CD14-positive monocyte (primary cell): Measurements from ENCODE around the gene THSD7A. TPM values are rescaled to one million over a fixed set of nuclear protein-coding genes. Genes with fewer than 3 reads are reported as not detected.

Source experiments
- DNase-seq, 3 donors: peaks; one replicate each; pipeline ENCODE4 v3.0.0-alpha.2; 2011 to 2022
- H2AFZ ChIP-seq: 2 replicates; pipeline ENCODE4 v1.6.0; 2012; ENCODE audit warnings: mild to moderate bottlenecking, low read depth, low read length, inconsistent platforms; ENCODE audit not compliant: insufficient read depth, poor library complexity, severe bottlenecking
- H3K27ac ChIP-seq, 2 donors: 1 replicate in 1 of 2; 2 replicates in 1 of 2; pipeline ENCODE4 v1.5.1; 2012 to 2013; ENCODE audit warnings: low read length in 2 of 2, control low read depth in 1 of 2, inconsistent platforms in 1 of 2, low read depth in 1 of 2, mild to moderate bottlenecking in 1 of 2
- H3K27me3 ChIP-seq, 2 donors: one replicate each; pipeline versions ENCODE4 v1.6.0 to v1.6.1; 2011 to 2013; ENCODE audit warnings: low read length in 2 of 2; ENCODE audit not compliant: control insufficient read depth in 2 of 2, insufficient read depth in 2 of 2
- H3K36me3 ChIP-seq, 2 donors: replicated peaks in 1 of 2; 1 replicate in 1 of 2; 2 replicates in 1 of 2; pipeline versions ENCODE4 v1.5.1 to v1.6.1; 2012 to 2013; ENCODE audit warnings: low read length in 2 of 2, control low read depth in 1 of 2, inconsistent platforms in 1 of 2, mild to moderate bottlenecking in 1 of 2; ENCODE audit not compliant: insufficient read depth in 2 of 2, control insufficient read depth in 1 of 2
- H3K4me1 ChIP-seq, 2 donors: 1 replicate in 1 of 2; 2 replicates in 1 of 2; pipeline versions ENCODE4 v1.5.1 to v1.6.1; 2012 to 2013; ENCODE audit warnings: low read length in 2 of 2, control low read depth in 1 of 2, inconsistent platforms in 1 of 2, mild to moderate bottlenecking in 1 of 2, moderate library complexity in 1 of 2; ENCODE audit not compliant: insufficient read depth in 2 of 2, control insufficient read depth in 1 of 2
- H3K4me2 ChIP-seq: replicated peaks from 2 replicates; pipeline ENCODE3; 2012; ENCODE audit warnings: low read length, moderate library complexity, mild to moderate bottlenecking; ENCODE audit not compliant: poor library complexity, severe bottlenecking; ENCODE audit errors: extremely low read depth
- H3K4me3 ChIP-seq, 3 experiments: fragments of 200-600 bp in 1 of 3; sonication (generic) in 1 of 3; replicated peaks in 1 of 3; 1 replicate in 2 of 3; 2 replicates in 1 of 3; pipeline ENCODE4 v1.5.1; 2011 to 2013; ENCODE audit warnings: low read length in 3 of 3, mild to moderate bottlenecking in 3 of 3, control low read depth in 2 of 3, low read depth in 2 of 3, inconsistent platforms in 1 of 3, moderate library complexity in 1 of 3
- H3K79me2 ChIP-seq: 2 replicates; pipeline ENCODE4 v1.6.0; 2012; ENCODE audit warnings: mild to moderate bottlenecking, control low read depth, inconsistent platforms, low read length, moderate library complexity; ENCODE audit not compliant: insufficient read depth
- H3K9ac ChIP-seq: 2 replicates; pipeline ENCODE4 v1.6.0; 2017; ENCODE audit warnings: low read length, mild to moderate bottlenecking; ENCODE audit not compliant: insufficient read depth, poor library complexity, severe bottlenecking
- H3K9me3 ChIP-seq, 2 donors: replicated peaks in 1 of 2; 1 replicate in 1 of 2; 2 replicates in 1 of 2; pipeline versions ENCODE4 v1.5.1 to v1.6.1; 2012 to 2013; ENCODE audit warnings: low read length in 2 of 2, control low read depth in 1 of 2; ENCODE audit not compliant: control insufficient read depth in 1 of 2, insufficient read depth in 1 of 2
- H4K20me1 ChIP-seq: 2 replicates; pipeline ENCODE4 v1.6.0; 2012; ENCODE audit warnings: mild to moderate bottlenecking, low read length, control low read depth, moderate library complexity; ENCODE audit not compliant: insufficient read depth
- H3K27ac Mint-ChIP-seq, 7 donors: one replicate each; pipeline ENCODE4 v1.8.0; 2020; ENCODE audit warnings: mild to moderate bottlenecking in 7 of 7, mixed read lengths in 7 of 7, moderate library complexity in 6 of 7, inconsistent platforms in 2 of 7
- H3K27me3 Mint-ChIP-seq, 3 donors: one replicate each; pipeline ENCODE4 v1.8.0; 2021 to 2022; ENCODE audit warnings: low read depth in 3 of 3, mild to moderate bottlenecking in 3 of 3, mixed read lengths in 3 of 3, moderate library complexity in 3 of 3, inconsistent platforms in 1 of 3
- H3K36me3 Mint-ChIP-seq, 2 donors: one replicate each; pipeline ENCODE4 v1.8.0; 2020; ENCODE audit warnings: mixed read lengths in 2 of 2, inconsistent platforms in 1 of 2, mild to moderate bottlenecking in 1 of 2
- H3K4me1 Mint-ChIP-seq: one replicate; pipeline ENCODE4 v1.8.0; 2020; ENCODE audit warnings: mild to moderate bottlenecking, mixed read lengths
- H3K4me3 Mint-ChIP-seq, 2 donors: one replicate each; pipeline ENCODE4 v1.8.0; 2020; ENCODE audit warnings: mild to moderate bottlenecking in 2 of 2, mixed read lengths in 2 of 2, moderate library complexity in 1 of 2
- H3K9me3 Mint-ChIP-seq, 7 donors: one replicate each; pipeline ENCODE4 v1.8.0; 2020 to 2022; ENCODE audit warnings: mixed read lengths in 7 of 7, mild to moderate bottlenecking in 6 of 7, moderate library complexity in 6 of 7, inconsistent platforms in 2 of 7
- CTCF ChIP-seq: fragments of 200-600 bp; IDR thresholded peaks from one replicate; pipeline ENCODE4 v1.8.0; 2022; ENCODE audit warnings: antibody characterized with exemption, mild to moderate bottlenecking
- WGBS: methylation state at CpG from one replicate; pipeline ENCODE4 v1.1.5; 2013; ENCODE audit warnings: missing lambda C conversion rate; ENCODE audit not compliant: insufficient coverage; 5-methylcytosine and 5-hydroxymethylcytosine counted together
- intact Hi-C, 2 donors: fragments of 100-400 bp; cut with micrococcal nuclease; formaldehyde crosslinking; loops; one replicate each; pipeline versions ENCODE4 v1.15.0 to v1.15.1; 2023
- polyA plus RNA-seq, 3 donors: library from polyadenylated mRNA; depleted of rRNA in 1 of 3; unstranded in 2 of 3; stranded (reverse) in 1 of 3; fragments of 300-500 nt in 2 of 3; fragments of >200 nt in 1 of 3; fragmentation: Illumina TruSeq in 2 of 3; gene quantifications; 1 replicate in 2 of 3; 2 replicates in 1 of 3; pipeline ENCODE4 v1.2.3, GENCODE V29; 2012 to 2021

Gene THSD7A
- polyA plus RNA-seq, 3 donors: under 0.01 TPM; not detected in 2

DNA sequence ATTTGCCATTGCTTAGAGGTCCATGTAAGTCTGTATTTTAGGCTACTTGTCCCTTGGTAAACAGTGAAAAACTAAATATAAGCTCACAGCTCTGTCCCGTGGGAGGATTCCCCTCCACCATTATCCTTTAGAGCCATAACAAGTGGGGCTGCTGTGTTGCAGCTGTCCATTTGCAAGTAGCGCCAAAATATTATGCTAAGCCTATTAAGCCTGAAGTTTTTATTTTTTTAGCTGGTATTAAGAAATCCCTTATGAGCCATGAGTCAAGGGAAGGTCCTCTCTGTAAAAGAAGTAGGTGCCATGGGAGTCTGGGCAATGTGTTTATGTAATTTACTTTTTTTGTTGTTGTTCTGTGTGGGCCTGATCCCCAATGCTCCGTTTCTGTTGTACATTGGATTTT lies 183.9 kb downstream of the THSD7A start:
- Histone ChIP-seq H3K9ac (no peak overlapping the region), H3K27ac (no peak overlapping the region), H3K36me3 (no peaks in the 10 kb centered on the region), H3K4me3 (no peak overlapping the region), H2AFZ (no peak overlapping the region), H3K4me1 (no peaks in the 10 kb centered on the region), H3K27me3 (no peaks in the 10 kb centered on the region), H3K9me3 (no peaks in the 10 kb centered on the region), H3K4me2 (no peak overlapping the region), H3K79me2 (no peaks in the 10 kb centered on the region), H4K20me1 (no peaks in the 10 kb centered on the region)
- no peaks in the 10 kb centered on the region for H3K36me3 Mint-ChIP-seq
- DNase-seq: no peak
- intact Hi-C loops: no loop called here
- H3K27me3 Mint-ChIP-seq: no peaks in the 10 kb centered on the region
- no CpG with 5 or more reads among the region's 3 CpGs for WGBS
- no peak overlapping the region for H3K27ac Mint-ChIP-seq
- TF ChIP-seq CTCF: no peak
- H3K4me1 Mint-ChIP-seq: no peaks in the 10 kb centered on the region
- H3K9me3 Mint-ChIP-seq: peaks cover 0 to 5% (median 3%) of the 10 kb centered on the region in 7 donors
- no peak overlapping the region for H3K4me3 Mint-ChIP-seq

GRCh38 chr7:11642841-11643240 lies 189.2 kb downstream of the THSD7A start:
- H3K9me3 ChIP-seq: no peaks in the 10 kb centered on the region
- intact Hi-C loops: no loop called here
- DNase-seq: no peak
- H3K36me3 Mint-ChIP-seq: no peaks in the 10 kb centered on the region
- no peaks in the 10 kb centered on the region for H3K36me3 ChIP-seq
- no peaks in the 10 kb centered on the region for H3K4me1 Mint-ChIP-seq
- H2AFZ ChIP-seq: no peak overlapping the region
- no CpG with 5 or more reads among the region's 2 CpGs for WGBS
- no peak for TF ChIP-seq CTCF
- no peak overlapping the region for H3K4me2 ChIP-seq
- no peak overlapping the region for H3K4me3 Mint-ChIP-seq
- H3K79me2 ChIP-seq: no peaks in the 10 kb centered on the region
- peaks cover 0 to 3% (median 0%) of the 10 kb centered on the region in 7 donors for H3K9me3 Mint-ChIP-seq
- H3K9ac ChIP-seq: no peak overlapping the region
- no peak overlapping the region for H3K4me3 ChIP-seq
- no peak overlapping the region for H3K27ac Mint-ChIP-seq
- no peak overlapping the region for H3K27ac ChIP-seq
- H3K27me3 Mint-ChIP-seq: no peaks in the 10 kb centered on the region
- no peaks in the 10 kb centered on the region for H3K27me3 ChIP-seq
- no peaks in the 10 kb centered on the region for H4K20me1 ChIP-seq
- no peaks in the 10 kb centered on the region for H3K4me1 ChIP-seq
